Activated naive CD4-positive, alpha-beta T cell treated with anti-CD3 and anti-CD28 coated beads, Interleukin-2, amount 50 U/mL, for 24 hours (primary cell): ENCODE results near the gene PCNX3.
"Not testable (repeated sequence)": the region's sequence is repeated elsewhere in the genome, so short reads cannot be mapped to it uniquely, and the experiment has no call there.

Experiments used
- H3K27ac Mint-ChIP-seq: one replicate; pipeline ENCODE4 v1.8.0; 2021; ENCODE audit warnings: mild to moderate bottlenecking, mixed read lengths
- H3K27me3 Mint-ChIP-seq: one replicate; pipeline ENCODE4 v1.8.0; 2021; ENCODE audit warnings: mixed read lengths
- H3K36me3 Mint-ChIP-seq: one replicate; pipeline ENCODE4 v1.8.0; 2021; ENCODE audit warnings: mixed read lengths
- H3K4me1 Mint-ChIP-seq: one replicate; pipeline ENCODE4 v1.8.0; 2021; ENCODE audit warnings: mixed read lengths
- H3K4me3 Mint-ChIP-seq: one replicate; pipeline ENCODE4 v1.8.0; 2021; ENCODE audit warnings: mild to moderate bottlenecking, mixed read lengths
- H3K9me3 Mint-ChIP-seq: one replicate; pipeline ENCODE4 v1.8.0; 2021; ENCODE audit warnings: mixed read lengths

PCNX3 gene

DNA sequence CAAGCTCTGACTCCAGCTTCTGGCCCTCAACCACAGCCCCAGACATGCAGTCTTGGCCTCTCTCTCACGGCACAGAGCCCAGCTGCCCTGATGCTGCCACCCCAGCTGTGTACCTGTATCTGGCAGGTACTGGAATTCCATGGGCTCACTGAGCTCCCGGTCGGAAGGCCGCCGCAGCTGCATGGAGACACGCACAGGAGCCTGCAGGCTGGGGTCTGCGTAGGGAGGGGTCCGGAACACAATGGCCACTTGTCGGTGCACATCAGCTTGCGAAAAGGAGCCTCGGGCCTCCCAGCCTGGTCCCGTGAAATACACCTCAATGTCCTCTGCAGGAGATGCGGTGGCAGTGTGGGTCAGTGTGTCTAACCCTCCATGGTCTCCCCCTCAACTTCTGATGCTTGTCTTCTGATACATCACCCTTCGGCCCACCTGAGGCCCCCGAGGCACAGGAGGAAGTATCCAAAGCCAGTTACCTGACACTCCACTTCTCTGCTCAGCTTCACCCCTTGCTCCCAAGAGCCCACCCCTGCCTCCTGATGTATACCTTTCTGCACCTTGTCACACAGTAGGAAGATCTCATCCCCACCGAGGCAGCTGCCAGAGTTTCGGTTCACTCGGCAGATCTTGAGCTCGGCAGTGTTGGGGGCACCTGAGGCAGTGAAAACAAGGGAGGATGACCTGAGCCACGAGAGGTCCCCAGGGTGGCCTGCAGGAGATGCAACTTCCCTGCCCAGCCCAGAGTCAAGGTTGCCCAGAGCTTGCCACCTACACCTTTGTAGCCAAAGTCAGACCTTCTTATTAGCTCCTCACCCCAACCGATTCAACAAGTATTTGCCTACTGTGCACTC is 42.8 kb downstream of the PCNX3 start:
- Mint-ChIP-seq H3K9me3 (no peaks in the 10 kb centered on the region), H3K27me3 (no peaks in the 10 kb centered on the region), H3K27ac (peak overlapping the region; percentile 55), H3K4me3 (peak overlapping the region; percentile 4), H3K4me1 (peaks cover 55% of the 10 kb centered on the region), H3K36me3 (peaks cover 17% of the 10 kb centered on the region)

DNA sequence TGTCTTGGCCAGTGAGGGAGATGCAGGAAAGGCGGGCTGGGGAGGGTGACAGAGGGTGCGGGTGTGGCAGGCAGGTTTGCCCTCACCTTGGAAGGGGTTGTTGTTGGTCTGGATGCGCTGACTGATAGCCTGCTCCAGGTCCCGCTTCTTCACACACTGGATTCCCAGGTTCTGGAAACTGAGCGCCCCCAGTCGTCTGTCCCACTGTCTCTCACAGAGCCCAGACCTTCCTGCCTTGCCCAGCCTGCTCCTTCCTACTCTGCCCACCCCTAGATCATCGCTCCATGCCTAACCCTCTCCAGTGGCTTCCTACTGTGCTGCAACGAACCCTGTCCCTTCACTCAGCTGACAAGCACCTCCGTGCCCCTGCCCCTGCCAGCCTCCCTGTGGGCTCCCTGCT is 44.5 kb downstream of the PCNX3 start:
- Mint-ChIP-seq H3K9me3 (no peaks in the 10 kb centered on the region), H3K27me3 (no peaks in the 10 kb centered on the region), H3K4me1 (peaks cover 52% of the 10 kb centered on the region), H3K36me3 (peaks cover 17% of the 10 kb centered on the region), H3K27ac (peak overlapping the region; percentile 87), H3K4me3 (peak overlapping the region; percentile 77)

DNA sequence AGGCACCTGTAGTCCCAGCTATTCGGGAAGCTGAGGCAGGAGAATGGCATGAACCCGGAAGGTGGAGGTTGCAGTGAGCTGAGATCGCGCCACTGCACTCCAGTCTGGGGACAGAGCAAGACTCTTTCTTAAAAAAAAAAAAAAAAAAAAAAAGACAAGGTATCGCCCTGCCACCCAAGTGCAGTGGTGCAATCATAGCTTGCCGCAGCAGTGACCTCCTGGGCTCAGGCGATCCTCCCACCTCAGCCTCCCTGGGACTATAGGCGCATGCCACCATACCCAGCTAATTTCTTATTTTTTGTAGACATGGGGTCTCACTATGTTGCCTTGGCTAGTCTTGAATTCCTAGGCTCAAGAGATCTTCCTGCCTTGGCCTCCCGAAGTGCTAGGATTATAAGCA is 45.3 kb downstream of the PCNX3 start:
- Mint-ChIP-seq H3K4me1 (peaks cover 50% of the 10 kb centered on the region), H3K4me3 (peak overlapping the region; percentile 85), H3K27ac (peak overlapping the region; percentile 43), H3K36me3 (peaks cover 13% of the 10 kb centered on the region)
- H3K27me3 Mint-ChIP-seq, H3K9me3 Mint-ChIP-seq: not testable (repeated sequence)

DNA sequence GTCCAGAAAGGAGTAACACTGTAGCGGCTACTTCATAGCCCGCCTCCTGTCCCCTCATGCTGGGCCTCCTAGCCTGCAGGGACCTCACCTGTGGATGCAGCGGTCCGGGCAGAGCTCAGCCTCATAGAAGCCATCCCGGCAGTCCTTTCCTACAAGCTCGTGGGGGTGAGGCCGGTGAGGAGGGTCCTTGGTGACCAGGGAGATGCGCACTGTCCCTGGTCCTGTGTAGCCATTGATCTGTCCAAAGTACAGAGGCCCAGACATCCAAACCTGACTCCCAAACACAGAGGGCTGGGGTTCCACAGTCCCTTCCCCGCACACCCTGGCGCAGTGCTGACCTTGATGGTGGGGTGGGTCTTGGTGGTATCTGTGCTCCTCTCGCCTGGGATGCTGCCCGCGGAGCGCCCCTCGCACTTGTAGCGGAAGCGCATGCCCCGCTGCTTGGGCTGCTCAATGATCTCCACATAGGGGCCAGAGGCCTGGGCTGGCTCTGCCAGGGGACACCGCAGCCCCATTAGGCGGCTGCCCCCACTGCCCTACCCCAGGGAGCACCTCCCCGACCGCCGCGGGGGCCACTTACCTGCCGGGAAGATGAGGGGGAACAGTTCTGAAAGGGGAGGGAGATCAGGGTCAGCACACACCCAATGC is 46.1 kb downstream of the PCNX3 start:
- H3K36me3 Mint-ChIP-seq = peaks cover 13% of the 10 kb centered on the region
- H3K4me1 Mint-ChIP-seq = peaks cover 45% of the 10 kb centered on the region
- H3K27ac Mint-ChIP-seq = peak overlapping the region; percentile 74
- no peaks in the 10 kb centered on the region for H3K27me3 Mint-ChIP-seq
- no peaks in the 10 kb centered on the region for H3K9me3 Mint-ChIP-seq
- H3K4me3 Mint-ChIP-seq = peak overlapping the region; percentile 85

DNA sequence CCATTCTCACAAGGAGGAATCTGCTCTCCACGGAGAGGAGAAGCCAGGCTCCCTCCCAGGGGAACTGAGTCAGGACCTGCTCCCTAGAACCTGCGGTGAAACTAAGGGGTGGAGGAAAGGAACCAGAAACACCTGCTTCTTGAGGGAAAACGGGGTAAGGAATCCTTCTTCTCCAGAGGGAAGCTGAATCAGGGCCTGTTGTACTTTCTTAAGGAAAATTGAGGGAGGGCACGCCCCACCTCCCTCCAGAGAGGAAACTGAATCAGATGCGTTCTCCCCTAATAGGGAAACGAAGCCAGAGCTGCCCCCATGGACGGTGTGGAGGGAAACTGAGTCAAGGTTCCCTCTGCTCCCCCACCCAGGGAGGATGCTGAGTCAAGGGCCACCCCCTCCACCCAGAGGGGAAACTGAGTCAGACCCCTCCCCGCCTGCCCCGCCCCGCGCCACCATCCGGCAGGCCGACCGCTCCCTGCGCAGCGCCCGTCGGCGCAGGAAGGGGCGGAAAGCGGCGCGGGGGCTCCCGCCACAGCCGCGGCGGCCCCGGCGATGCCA is 46.7 kb downstream of the PCNX3 start:
- peaks cover 11% of the 10 kb centered on the region for H3K36me3 Mint-ChIP-seq

DNA sequence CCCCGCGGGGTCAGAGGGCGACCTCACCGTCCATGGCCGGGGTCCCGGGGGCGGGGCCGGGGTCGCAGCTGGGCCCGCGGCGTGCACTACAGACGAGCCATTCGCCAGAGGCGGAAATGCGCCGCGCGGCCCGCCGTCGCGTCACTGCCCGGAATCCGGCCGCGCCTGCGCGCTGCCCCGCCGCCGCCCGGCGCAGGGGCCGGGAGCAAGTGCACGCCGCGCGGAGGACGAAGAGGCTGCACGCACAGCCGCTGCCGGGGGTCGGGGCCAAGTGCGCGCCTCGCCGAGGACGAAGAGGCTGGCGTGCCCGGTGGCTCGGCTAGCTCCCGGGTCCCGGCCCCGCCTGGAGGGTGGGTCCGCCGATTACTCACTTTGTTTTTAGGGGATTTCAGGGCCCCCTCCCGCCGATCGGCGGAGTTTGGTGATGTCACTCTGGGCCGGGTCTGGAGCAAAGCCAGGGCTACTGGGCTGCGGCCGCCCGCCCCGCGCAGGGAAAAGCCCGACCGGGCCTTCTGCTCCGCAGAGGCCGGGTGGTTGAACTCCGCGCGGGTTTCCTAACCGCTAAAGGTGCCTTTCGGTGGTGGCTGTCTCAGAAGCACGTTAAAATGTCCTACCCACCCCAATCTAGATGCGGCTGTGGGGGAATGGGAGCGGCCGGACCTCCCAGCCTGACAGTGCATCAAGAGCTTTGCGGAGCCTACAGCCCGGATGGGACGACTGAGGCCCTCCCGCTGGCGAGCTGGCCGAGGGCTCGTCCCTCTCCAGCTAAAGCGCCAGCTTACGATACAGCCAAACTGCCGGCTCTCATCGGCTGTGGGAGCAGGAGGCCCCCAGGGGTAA is 47.4 kb downstream of the PCNX3 start, which contains the start of gene RELA:
RELA (minus strand) TSS at position 118 of the 840 bp plus-strand sequence; CDS start at position 34, 84 bp downstream.
- peak within 1 kb of the TSS; percentile 92 for H3K27ac Mint-ChIP-seq
- H3K4me3 Mint-ChIP-seq = peak within 1 kb of the TSS; percentile 89
- no peaks in the 10 kb centered on the region for H3K27me3 Mint-ChIP-seq
- peaks cover 11% of the 10 kb centered on the region for H3K36me3 Mint-ChIP-seq
- no peaks in the 10 kb centered on the region for H3K9me3 Mint-ChIP-seq
- H3K4me1 Mint-ChIP-seq = peaks cover 38% of the 10 kb centered on the region

More for the DNA sequence above, 46.7 kb downstream of the PCNX3 start:
- no peaks in the 10 kb centered on the region for H3K9me3 Mint-ChIP-seq
- H3K27ac Mint-ChIP-seq = peak overlapping the region; percentile 74
- no peaks in the 10 kb centered on the region for H3K27me3 Mint-ChIP-seq
- peak overlapping the region; percentile 85 for H3K4me3 Mint-ChIP-seq
- peaks cover 42% of the 10 kb centered on the region for H3K4me1 Mint-ChIP-seq

DNA sequence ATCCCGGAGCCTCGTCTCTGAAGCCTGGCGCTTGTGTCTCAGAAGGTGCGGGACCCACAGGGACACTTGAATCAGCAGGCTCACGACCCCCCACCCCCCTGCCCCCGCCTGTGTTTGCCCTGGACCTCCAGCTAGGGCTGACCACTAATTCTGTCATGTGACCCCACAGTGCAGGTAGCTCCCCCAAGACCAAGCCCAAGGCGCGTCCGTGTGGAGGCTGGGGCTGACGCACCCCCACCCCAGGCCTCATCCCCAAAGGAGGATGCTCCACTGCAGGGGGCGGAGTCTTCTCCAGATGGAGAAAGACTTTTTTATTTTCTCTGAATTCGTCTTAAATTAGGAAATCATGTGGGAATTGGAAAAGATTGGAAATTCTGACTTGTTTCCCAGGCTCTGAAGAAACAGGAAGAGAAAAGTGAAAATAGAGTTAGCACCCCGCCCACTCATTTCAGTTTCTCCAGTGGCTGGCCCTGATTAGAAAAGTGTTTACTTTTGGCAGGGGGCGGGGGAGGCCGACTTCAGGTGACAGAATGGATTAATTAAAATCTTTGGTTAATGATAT is 48.1 kb downstream of the PCNX3 start:
- Mint-ChIP-seq H3K27ac (peak overlapping the region; percentile 92), H3K4me1 (peaks cover 36% of the 10 kb centered on the region), H3K36me3 (peaks cover 11% of the 10 kb centered on the region), H3K9me3 (no peaks in the 10 kb centered on the region), H3K4me3 (peak overlapping the region; percentile 89), H3K27me3 (no peaks in the 10 kb centered on the region)

DNA sequence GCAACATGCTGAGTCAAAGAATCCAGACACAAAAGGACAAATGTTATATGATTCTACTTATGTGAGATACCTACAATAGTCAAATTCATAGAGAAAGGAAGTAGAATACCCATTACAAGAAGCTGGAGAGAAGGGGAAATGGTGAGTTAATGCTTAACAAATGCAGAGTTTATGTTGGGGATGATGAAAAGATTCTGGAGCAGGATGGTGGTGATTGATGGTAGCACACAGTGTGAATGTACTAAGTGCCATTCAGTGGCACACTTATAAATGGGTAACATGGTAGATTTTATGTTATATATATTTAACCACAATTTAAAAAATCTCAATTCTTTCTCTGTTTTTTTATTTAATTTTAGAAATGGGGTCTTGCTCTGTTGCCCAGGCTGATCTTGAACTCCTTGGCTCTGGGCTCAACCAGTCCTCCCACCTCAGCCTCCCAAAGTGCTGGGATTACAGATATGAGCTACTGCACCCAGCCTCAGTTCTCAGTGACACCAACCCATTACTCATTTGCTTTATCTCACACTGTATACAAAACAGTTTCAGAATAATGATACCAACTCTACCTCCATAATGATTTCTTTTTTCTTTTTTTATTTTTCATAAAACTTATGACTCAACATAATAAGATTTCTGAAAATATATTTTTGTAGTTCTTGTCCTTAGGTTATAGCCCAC is 56.7 kb downstream of the PCNX3 start:
- no peaks in the 10 kb centered on the region for H3K4me1 Mint-ChIP-seq
- H3K36me3 Mint-ChIP-seq = no peaks in the 10 kb centered on the region
- no peak overlapping the region for H3K4me3 Mint-ChIP-seq
- no peak overlapping the region for H3K27ac Mint-ChIP-seq
- H3K9me3 Mint-ChIP-seq = no peaks in the 10 kb centered on the region
- H3K27me3 Mint-ChIP-seq = no peaks in the 10 kb centered on the region

DNA sequence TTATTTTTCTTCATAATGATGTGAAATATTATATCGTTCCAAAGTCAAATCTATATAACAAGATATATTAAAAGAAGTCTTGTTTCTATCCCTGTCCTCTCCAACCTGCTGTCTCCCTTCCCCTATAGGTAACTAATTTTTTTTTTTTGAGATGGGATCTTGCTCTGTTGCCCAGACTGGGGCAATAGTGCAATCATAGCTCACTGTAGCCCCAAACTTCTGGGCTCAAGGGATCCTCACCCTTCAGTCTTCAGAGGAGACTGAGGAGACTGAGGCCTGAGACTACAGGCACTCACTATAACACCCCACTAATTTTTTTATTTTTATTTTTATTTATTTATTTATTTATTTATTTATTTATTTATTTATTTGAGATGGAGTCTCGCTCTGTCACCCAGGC is 57.4 kb downstream of the PCNX3 start:
- no peak overlapping the region for H3K27ac Mint-ChIP-seq
- no peaks in the 10 kb centered on the region for H3K36me3 Mint-ChIP-seq
- H3K27me3 Mint-ChIP-seq = no peaks in the 10 kb centered on the region
- no peaks in the 10 kb centered on the region for H3K4me1 Mint-ChIP-seq
- no peak overlapping the region for H3K4me3 Mint-ChIP-seq
- no peaks in the 10 kb centered on the region for H3K9me3 Mint-ChIP-seq

DNA sequence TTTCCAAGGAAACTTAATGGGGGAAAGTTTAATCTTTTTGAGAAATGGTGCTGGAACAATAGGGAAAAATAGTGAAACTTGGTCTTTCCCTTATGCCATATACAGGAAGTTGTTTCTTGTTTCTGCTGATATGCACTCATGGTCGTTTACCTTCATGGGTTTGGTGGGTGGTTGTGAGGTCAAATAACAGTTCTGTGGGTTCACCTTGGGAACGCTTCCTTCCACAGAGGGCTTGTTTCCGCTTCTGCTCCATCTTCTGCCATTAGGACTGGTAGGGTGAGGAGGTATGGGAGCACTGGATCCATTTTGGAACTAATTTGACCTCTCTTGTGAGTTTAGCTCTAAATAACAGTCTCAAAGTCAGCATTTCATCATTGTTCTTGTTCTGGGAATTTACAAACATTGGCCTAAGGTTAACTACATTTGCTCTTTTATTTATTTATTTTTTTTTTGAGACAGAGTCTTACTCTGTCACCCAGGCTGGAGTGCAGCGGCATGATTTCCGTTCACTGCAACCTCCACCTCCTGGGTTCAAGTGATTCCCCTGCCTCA is 64.7 kb downstream of the PCNX3 start:
- Mint-ChIP-seq H3K36me3 (no peaks in the 10 kb centered on the region), H3K9me3 (no peaks in the 10 kb centered on the region), H3K4me3 (no peak overlapping the region), H3K27ac (no peak overlapping the region), H3K4me1 (no peaks in the 10 kb centered on the region), H3K27me3 (no peaks in the 10 kb centered on the region)

DNA sequence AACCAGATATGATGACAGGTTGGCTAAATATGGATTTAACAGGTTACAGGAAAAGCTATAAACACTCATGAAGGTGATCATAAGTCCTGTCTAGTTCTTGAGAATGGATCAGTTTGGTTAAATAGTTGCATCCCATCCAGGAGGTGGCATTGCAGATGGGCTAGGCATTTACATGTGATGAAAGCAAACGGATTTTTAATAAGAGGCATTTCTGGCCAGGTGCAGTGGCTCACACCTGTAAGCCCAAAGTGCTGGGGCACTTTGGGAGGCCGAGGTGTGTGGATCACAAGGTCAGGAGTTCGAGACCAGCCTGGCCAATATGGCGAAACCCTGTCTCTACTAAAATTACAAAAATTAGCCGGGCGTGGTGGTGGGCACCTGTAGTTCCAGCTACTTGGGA is 67.9 kb downstream of the PCNX3 start:
- H3K9me3 Mint-ChIP-seq, H3K27me3 Mint-ChIP-seq, H3K4me1 Mint-ChIP-seq, H3K36me3 Mint-ChIP-seq, H3K27ac Mint-ChIP-seq, H3K4me3 Mint-ChIP-seq: not testable (repeated sequence)

DNA sequence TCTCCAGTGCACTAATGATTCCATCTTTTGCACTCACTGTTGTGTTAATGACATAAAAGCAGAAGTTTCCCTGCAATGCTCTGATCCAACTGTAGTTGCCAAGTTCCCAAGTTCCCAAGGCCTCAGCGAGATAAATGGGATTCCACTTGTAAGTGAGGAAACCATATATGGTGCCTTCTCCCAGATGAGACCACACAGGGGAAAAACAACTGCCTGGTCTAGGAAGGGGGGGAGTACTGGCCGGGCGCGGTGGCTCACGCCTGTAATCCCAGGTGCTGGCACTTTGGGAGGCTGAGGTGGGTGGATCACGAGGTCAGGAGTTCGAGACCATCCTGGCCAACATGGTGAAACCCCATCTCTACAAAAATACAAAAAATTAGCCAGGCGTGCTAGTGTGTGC is 70.4 kb downstream of the PCNX3 start:
- no peaks in the 10 kb centered on the region for H3K9me3 Mint-ChIP-seq
- H3K27me3 Mint-ChIP-seq = peaks cover 1% of the 10 kb centered on the region
- no peak overlapping the region for H3K27ac Mint-ChIP-seq
- no peaks in the 10 kb centered on the region for H3K36me3 Mint-ChIP-seq
- H3K4me3 Mint-ChIP-seq = no peak overlapping the region
- H3K4me1 Mint-ChIP-seq = no peaks in the 10 kb centered on the region
